Natural killer cell treated with Interleukin-12 subunit alpha and Interleukin-12 subunit beta and Interleukin-15 and Interleukin-18, amount 100 ng/mL, for 72 hours (primary cell): ENCODE data around the gene REST. TPM values are rescaled to one million over a fixed set of nuclear protein-coding genes. Genes with fewer than 3 reads are reported as not detected.

Experiments used
- ATAC-seq, 2 donors: fragments of 150-1000 bp; cut with Tn5 transposase in 1 of 2; sonication (Bioruptor Pico), chemical (Tn5 transposase) in 1 of 2; 2 replicates each; pipeline ENCODE4 v1.10.0; 2021
- DNase-seq: peaks from one replicate; pipeline ENCODE4 v3.0.0; 2022; ENCODE audit warnings: low spot score
- H3K27ac Mint-ChIP-seq, 2 donors: 1 replicate in 1 of 2; 2 replicates in 1 of 2; pipeline ENCODE4 v1.8.0; 2022; ENCODE audit warnings: mixed read lengths in 2 of 2, mild to moderate bottlenecking in 1 of 2, moderate library complexity in 1 of 2
- H3K27me3 Mint-ChIP-seq, 2 donors: 1 replicate in 1 of 2; 2 replicates in 1 of 2; pipeline ENCODE4 v1.8.0; 2022; ENCODE audit warnings: mixed read lengths in 2 of 2
- H3K36me3 Mint-ChIP-seq: one replicate; pipeline ENCODE4 v1.8.0; 2022; ENCODE audit warnings: mixed read lengths
- H3K4me1 Mint-ChIP-seq, 2 donors: 1 replicate in 1 of 2; 2 replicates in 1 of 2; pipeline ENCODE4 v1.8.0; 2022; ENCODE audit warnings: low read depth in 2 of 2, mixed read lengths in 2 of 2, mild to moderate bottlenecking in 1 of 2
- H3K4me3 Mint-ChIP-seq: one replicate; pipeline ENCODE4 v1.8.0; 2022; ENCODE audit warnings: mixed read lengths
- H3K9me3 Mint-ChIP-seq: 2 replicates; pipeline ENCODE4 v1.8.0; 2022; ENCODE audit warnings: mixed read lengths
- total RNA-seq, 2 donors: library from RNA; stranded (reverse); gene quantifications; one replicate each; pipeline ENCODE4 v1.2.3, GENCODE V29; 2022

The REST gene
- total RNA-seq, 2 donors from 2014 or later = 34.9 to 39.8 TPM

DNA sequence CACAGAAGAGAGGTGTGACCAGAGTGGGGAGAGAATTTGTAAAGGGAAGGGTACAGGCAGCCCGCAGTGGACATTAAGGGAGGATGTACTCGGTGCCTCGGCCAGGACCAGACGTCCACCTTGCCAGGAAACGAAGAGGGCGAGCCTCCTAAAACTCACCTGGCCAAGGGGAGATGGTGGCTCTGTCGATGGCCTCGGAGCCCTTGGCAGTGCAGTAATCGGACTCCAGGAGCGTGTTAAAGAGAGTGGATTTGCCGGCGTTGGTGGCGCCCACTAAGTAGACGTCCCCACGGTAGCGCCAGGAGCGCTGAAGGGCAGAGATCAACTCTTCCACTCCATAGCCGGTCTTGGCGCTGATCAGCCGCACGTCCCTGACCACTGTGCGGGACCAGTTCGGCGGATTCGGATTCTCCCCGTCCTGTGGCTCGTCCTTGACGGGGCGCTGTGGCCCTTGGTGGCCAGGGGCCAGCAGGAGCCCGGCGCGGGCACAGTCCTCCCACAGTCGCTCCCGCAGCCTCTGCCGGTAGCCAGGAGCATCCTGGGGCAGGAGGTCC lies 68.7 kb downstream of the REST start:
- Mint-ChIP-seq H3K36me3 (peaks cover 38% of the 10 kb centered on the region), H3K4me1 (peaks cover 52 to 57% of the 10 kb centered on the region in 2 donors)
- ATAC-seq = no peak

DNA sequence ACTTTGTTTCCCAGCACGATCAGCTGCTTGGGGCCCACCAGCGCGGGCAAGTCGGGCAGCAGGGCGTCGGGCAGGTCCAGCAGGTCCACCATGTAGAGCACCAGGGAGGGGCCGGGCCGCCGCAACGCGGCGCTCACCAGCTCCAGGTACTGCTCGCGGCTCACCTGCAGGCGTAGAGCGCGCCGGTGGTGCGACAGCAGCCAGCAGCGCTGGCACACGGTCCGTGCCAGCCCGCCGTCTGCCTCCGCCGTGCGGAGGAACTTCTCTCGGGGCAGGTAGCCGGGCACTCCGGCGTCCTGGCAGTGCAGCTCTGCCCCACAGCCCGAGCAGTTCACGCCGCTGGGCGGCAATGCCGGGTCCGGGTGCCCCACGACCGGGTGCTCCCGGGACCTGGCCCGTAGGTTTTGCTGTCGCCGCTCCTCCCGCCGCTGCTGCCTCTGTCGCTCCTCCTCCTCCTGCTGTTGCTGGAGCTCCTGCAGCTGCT lies 69.2 kb downstream of the REST start:
- peaks cover 39% of the 10 kb centered on the region for H3K36me3 Mint-ChIP-seq
- peak overlapping the region; percentile 98 to 99 for H3K27ac Mint-ChIP-seq
- H3K4me3 Mint-ChIP-seq = peak overlapping the region; percentile 99

More for the DNA sequence above, 68.7 kb downstream of the REST start:
- H3K27ac Mint-ChIP-seq = peak overlapping the region; percentile 44 to 80
- peak overlapping the region; percentile 99 for H3K4me3 Mint-ChIP-seq
- H3K9me3 Mint-ChIP-seq = no peaks in the 10 kb centered on the region
- no peaks in the 10 kb centered on the region for H3K27me3 Mint-ChIP-seq
- DNase-seq = no peak

DNA sequence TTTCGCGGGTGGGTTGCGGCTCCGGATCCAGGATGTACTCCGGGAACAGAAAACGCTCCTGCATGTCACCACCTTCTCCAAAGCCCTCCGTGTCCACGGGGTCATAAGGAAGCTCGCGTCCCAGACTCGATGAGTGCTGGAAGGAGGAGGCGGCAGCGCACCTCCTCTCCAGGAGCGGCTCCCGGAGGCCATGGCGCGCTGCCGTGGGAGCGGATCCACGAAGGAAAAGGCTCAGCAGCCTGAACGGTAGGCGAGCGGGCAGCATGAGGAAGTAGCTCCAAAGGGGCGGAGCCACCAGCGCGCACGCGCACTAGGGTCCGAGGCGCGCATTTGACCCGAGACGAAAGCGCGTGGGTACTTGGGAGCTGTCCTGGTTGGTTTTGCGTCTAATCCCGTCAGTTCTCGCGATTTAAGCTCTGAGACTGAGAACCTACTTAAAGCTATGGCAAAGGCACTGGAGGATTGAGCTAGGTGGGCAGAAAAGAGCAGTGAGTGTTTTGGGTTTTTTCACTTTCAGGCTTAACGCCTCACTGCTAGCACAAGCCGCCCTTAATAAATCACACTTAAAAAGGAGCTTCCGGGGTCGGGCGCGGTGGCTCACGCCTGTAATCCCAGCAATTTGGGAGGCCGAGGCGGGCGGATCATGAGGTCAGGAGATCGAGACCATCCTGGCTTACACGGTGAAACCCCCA lies 69.8 kb downstream of the REST start, which contains the start of gene NOA1:
NOA1 (minus strand) TSS at position 286 of the 692 bp plus-strand sequence; CDS start at position 265, 21 bp downstream.
- Mint-ChIP-seq H3K27me3 (no peaks in the 10 kb centered on the region), H3K4me1 (peaks cover 55 to 57% of the 10 kb centered on the region in 2 donors), H3K9me3 (no peaks in the 10 kb centered on the region), H3K27ac (peak within 1 kb of the TSS; percentile 98 to 99), H3K36me3 (peaks cover 36% of the 10 kb centered on the region), H3K4me3 (peak within 1 kb of the TSS; percentile 99)
- DNase-seq (peak; percentile 97), ATAC-seq (peak; percentile 88 to 91)

More for the DNA sequence above, 69.2 kb downstream of the REST start:
- ATAC-seq = peak; percentile 21 to 48
- no peaks in the 10 kb centered on the region for H3K27me3 Mint-ChIP-seq
- no peaks in the 10 kb centered on the region for H3K9me3 Mint-ChIP-seq
- no peak for DNase-seq
- H3K4me1 Mint-ChIP-seq = peaks cover 56 to 58% of the 10 kb centered on the region in 2 donors

DNA sequence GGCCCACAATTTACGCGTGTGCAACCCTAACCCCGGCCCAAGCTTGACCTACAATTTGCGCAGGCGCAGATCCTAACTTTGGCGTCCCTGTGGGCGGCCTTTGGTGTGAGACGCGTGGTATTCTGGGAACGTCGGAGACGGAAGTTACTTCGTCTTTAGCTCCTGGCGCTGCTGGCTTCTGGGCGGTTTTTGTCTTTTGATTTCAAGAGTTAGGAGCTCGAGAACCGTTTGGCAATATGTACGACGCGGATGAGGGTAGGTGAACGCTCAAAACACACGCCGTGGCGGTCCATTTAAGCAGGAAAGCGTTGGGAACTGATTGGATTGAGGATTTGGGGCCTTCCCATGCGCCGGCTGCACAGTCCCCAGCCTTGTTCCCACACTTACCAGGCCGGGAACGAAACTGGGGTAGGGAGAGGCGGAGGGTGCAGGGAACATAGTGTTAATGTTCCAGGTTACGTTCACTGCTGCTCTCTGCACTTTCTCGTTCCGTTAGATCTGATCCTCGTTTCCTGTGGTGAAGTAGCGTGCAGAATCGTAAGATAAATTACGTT lies 71.1 kb downstream of the REST start, which contains the start of gene POLR2B:
POLR2B (plus strand) TSS at position 147 of the 554 bp plus-strand sequence; CDS start at position 237, 90 bp downstream.
- Mint-ChIP-seq H3K27ac (peak within 1 kb of the TSS; percentile 98 to 99), H3K4me1 (peaks cover 52 to 61% of the 10 kb centered on the region in 2 donors), H3K27me3 (no peaks in the 10 kb centered on the region), H3K9me3 (no peaks in the 10 kb centered on the region), H3K36me3 (peaks cover 22% of the 10 kb centered on the region), H3K4me3 (peak within 1 kb of the TSS; percentile 99)
- ATAC-seq (peak; percentile 72 to 85), DNase-seq (peak; percentile 94)

DNA sequence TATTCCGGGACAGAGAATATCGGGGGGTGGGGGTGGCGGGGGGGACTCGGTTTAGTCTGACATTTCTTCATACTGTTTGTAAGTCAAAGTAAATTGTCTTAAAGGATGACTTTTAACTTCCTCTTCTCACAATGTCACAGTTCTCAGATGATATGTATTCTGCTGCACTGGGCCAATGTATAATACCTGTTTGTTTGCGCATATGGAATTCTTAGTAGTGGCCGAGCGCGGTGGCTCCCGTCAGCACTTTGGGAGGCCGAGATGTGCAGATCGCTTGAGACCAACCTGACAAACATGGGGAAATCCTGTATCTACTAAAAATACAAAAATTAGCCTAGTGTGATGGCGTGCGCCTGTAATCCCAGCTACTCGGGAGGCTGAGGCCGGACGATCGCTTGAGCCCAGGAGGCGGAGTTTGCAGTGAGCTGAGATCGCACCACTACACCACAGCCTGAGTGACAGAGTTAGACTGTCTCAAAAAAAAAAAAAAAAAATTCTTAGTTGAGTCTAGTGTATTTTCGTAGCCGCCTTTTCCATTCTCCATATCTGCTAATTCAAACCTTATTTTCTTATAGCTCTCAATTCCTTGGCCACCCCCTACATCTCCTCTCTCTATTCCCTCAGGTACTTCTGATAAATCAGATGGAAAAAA lies 71.8 kb downstream of the REST start:
- Mint-ChIP-seq H3K27ac (peak overlapping the region; percentile 98 to 99), H3K9me3 (no peaks in the 10 kb centered on the region), H3K4me1 (peaks cover 55 to 63% of the 10 kb centered on the region in 2 donors), H3K36me3 (peaks cover 19% of the 10 kb centered on the region), H3K27me3 (no peaks in the 10 kb centered on the region), H3K4me3 (peak overlapping the region; percentile 99)
- DNase-seq (peak; percentile 69), ATAC-seq (peak in 1 of 2 donors; percentile 32)

DNA sequence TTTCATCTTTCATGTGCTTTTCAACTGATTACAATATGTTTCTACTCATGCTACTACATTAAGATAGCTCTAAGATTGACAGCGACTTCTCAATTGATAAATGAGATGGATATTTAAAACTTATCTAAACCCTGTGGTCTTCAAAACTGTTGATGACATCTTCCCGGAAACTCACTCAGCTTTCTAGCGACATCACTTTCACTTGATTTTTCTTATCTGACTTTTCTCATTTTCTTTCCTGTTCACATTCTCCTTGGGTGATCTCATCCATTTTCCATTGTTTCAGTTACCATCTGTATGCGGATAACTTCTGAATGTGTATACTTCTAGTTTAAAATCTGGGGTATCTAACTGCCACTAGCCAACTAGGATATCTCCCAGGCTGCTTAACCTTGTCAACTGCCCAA lies 74.1 kb downstream of the REST start:
- Mint-ChIP-seq H3K4me1 (peaks cover 49 to 59% of the 10 kb centered on the region in 2 donors), H3K9me3 (no peaks in the 10 kb centered on the region), H3K27me3 (no peaks in the 10 kb centered on the region), H3K4me3 (peak overlapping the region; percentile 99), H3K27ac (peak overlapping the region; percentile 54 to 75), H3K36me3 (peaks cover 14% of the 10 kb centered on the region)
- DNase-seq = no peak
- no peak for ATAC-seq

DNA sequence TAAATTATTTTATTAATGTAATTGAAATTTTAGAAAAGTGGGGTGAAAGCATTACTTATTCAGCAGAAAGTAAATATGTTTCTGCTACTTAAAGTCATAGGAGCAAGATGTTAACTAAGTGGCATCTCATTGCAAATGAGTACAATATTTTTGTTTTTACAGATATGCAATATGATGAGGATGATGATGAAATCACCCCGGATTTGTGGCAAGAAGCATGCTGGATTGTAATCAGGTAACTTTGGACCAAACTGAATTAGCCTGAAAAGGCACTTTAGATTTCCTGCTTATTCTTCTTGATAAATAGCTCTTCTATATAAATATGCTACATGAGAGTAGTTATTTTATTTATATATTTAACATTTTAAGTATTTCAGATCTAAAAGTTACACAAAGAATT lies 78.5 kb downstream of the REST start:
- peaks cover 17% of the 10 kb centered on the region for H3K36me3 Mint-ChIP-seq
- H3K27me3 Mint-ChIP-seq = no peaks in the 10 kb centered on the region
- ATAC-seq (no peak), DNase-seq (no peak)
- H3K27ac Mint-ChIP-seq = no peak overlapping the region
- peaks cover 36 to 44% of the 10 kb centered on the region in 2 donors for H3K4me1 Mint-ChIP-seq
- no peak overlapping the region for H3K4me3 Mint-ChIP-seq
- H3K9me3 Mint-ChIP-seq = no peaks in the 10 kb centered on the region

DNA sequence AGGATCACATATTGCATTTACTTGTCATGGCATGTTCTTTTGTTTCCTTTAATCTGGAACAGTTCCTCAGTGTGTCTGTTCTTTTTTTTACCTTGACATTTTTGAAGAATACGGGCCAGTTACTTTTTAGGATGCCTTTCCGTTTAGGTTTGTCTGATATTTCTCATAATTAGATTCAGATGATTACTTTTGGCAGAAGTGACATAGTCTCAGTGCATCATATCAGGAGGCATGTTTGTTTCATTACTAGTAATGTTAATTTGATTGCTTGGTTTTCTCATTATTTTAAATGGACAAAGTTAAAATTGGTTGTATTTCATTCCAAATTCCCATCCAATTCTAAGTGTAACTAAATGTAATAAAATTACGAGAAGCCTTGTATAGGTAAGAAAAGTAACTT lies 79.3 kb downstream of the REST start:
- Mint-ChIP-seq H3K27me3 (no peaks in the 10 kb centered on the region), H3K4me3 (no peak overlapping the region), H3K9me3 (no peaks in the 10 kb centered on the region), H3K4me1 (peaks cover 29 to 44% of the 10 kb centered on the region in 2 donors), H3K36me3 (peaks cover 12% of the 10 kb centered on the region), H3K27ac (no peak overlapping the region)
- no peak for DNase-seq
- no peak for ATAC-seq

DNA sequence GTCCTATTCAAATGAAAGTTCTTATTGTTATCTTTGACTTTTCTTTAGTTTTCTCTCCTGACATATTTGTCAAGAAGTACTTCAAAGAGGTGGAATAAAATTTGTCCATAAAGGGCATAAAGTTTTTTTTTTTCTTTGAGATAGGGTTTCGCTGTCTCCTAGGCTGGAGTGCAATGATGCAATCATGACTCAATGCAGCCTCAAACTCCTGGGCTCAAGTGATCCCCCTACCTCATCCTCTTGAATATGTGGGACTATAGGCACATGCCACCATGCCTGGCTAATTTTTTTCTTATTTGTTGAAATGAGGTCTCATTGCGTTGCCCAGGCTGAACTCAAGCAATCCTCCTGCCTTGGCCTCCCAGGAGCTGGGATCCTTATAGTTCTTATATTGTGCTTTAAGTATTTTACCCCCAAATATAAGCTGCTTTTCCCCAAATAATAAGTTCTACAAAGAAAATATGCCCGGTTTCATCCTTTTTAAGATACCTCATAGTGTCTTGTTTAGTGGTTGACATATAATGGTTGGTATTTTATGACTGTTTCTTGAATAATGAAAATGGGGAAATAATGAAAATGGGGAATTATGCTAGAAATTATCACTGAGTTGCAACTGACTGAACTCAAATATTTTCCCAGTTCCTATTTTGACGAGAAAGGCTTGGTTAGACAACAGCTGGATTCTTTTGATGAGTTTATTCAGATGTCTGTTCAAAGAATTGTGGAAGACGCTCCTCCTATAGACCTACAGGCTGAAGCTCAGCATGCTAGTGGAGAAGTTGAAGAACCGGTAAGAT lies 82.6 kb downstream of the REST start:
- DNase-seq (no peak), ATAC-seq (no peak)
- H3K4me3 Mint-ChIP-seq = no peak overlapping the region
- peaks cover 8 to 33% of the 10 kb centered on the region in 2 donors for H3K4me1 Mint-ChIP-seq
- H3K27me3 Mint-ChIP-seq = no peaks in the 10 kb centered on the region
- no peaks in the 10 kb centered on the region for H3K9me3 Mint-ChIP-seq
- peaks cover 9% of the 10 kb centered on the region for H3K36me3 Mint-ChIP-seq
- peak overlapping the region; percentile 2 to 28 for H3K27ac Mint-ChIP-seq

DNA sequence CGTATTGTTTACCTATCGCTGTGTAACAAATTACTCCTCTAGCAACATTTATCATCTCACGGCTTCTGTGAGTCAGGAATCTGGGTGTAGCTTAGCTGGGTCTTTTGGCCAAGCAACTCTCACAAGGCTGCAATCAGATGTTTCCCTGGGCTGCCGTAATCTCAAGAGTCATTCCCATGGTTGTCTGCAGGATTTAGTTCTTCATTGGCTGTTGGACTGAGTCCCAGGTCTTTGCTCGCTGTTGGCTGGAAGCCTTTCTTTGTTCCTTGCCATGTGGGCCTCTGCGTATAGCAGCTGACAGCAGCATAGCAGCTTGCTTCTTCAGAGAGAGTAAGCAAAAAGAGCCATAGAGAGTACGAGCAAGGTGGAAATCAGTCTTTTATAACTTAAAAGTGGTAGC lies 87.8 kb downstream of the REST start:
- peaks cover 4 to 30% of the 10 kb centered on the region in 2 donors for H3K4me1 Mint-ChIP-seq
- no peak for ATAC-seq

DNA sequence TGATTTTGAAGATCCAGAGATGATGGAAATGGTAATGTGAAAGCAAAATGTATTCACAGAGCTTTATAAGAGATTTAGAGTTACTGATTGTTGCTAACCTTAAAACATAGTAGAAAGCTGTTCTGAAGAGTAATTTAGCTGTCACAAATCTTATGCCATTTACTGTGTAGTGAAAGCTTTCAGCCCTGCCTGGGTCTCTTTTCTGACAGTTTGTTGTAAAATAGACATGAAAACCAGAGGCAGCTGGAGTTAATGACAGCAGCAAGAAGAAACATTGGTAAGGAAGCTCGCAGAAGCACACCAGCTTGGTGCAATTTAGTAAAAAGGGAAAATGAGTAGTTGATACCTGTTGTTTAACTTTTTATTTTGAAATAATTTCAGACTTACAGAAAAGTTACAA lies 92.1 kb downstream of the REST start:
- DNase-seq = no peak
- no peaks in the 10 kb centered on the region for H3K9me3 Mint-ChIP-seq
- no peak overlapping the region for H3K27ac Mint-ChIP-seq
- H3K4me3 Mint-ChIP-seq = no peak overlapping the region
- ATAC-seq = no peak
- H3K4me1 Mint-ChIP-seq = peaks cover 0 to 12% of the 10 kb centered on the region in 2 donors
- H3K27me3 Mint-ChIP-seq = no peaks in the 10 kb centered on the region
- peaks cover 28% of the 10 kb centered on the region for H3K36me3 Mint-ChIP-seq

More for the DNA sequence above, 87.8 kb downstream of the REST start:
- no peak for DNase-seq
- no peaks in the 10 kb centered on the region for H3K27me3 Mint-ChIP-seq
- peaks cover 30% of the 10 kb centered on the region for H3K36me3 Mint-ChIP-seq
- no peaks in the 10 kb centered on the region for H3K9me3 Mint-ChIP-seq
- H3K4me3 Mint-ChIP-seq = no peak overlapping the region
- H3K27ac Mint-ChIP-seq = no peak overlapping the region

DNA sequence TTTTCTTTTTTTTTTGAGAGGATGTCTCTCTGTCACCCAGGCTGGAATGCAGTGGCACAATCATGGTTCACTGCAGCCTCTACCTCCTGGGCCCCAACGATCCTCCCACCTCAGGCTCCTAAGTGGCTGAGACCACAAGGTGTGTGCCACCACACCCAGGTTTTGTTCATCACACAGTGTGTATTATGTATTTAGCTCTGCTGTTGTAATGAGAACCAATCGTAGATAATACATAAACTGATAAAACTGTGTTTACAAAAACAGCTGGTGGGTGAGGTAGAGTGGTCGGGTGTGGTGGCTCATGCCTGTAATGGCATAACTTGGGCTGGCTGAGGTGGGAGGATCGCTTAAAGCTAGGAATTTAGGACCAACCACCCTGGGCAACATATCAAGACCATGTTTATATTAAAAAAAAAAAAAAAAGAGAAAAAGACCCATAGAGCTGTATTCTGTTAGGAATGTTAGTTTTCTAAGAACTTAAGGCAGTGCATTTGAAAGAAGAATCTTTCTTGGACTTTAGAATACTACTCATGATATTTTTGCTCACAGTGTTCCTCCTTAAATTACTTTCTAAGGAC lies 105.9 kb downstream of the REST start:
- H3K36me3 Mint-ChIP-seq = peaks cover 42% of the 10 kb centered on the region
- DNase-seq (no peak), ATAC-seq (no peak)
- no peak overlapping the region for H3K4me3 Mint-ChIP-seq
- H3K4me1 Mint-ChIP-seq = peaks cover 15 to 20% of the 10 kb centered on the region in 2 donors
- no peak overlapping the region for H3K27ac Mint-ChIP-seq
- H3K9me3 Mint-ChIP-seq = no peaks in the 10 kb centered on the region
- H3K27me3 Mint-ChIP-seq = no peaks in the 10 kb centered on the region
